Omental fat pad (tissue), 4 donors: Measurements from ENCODE around the gene AKNA. TPM values are rescaled to one million over a fixed set of nuclear protein-coding genes. Genes with fewer than 3 reads are reported as not detected.

Experiments
- ATAC-seq: fragments of 150-250 bp; one replicate; pipeline ENCODE4 v1.9.1; 2016; ENCODE audit warnings: mild to moderate bottlenecking, moderate library complexity; ENCODE audit not compliant: low FRiP score
- DNase-seq: peaks from one replicate; pipeline ENCODE4 v3.0.0-alpha.2; 2019; ENCODE audit warnings: low spot score
- total RNA-seq, 4 donors: library from RNA; depleted of rRNA; stranded (reverse); fragments of >200 nt; gene quantifications; one replicate each; pipeline ENCODE4 v1.1.0, GENCODE V29; 2016
- TF ChIP-seq, protein P1 (sequence below), 3 donors: fragments of 450-650 bp; IDR thresholded peaks; one replicate each; pipeline ENCODE4 v1.5.1; 2016 to 2017; ENCODE audit warnings: antibody characterized with exemption in 3 of 3, mild to moderate bottlenecking in 3 of 3, moderate library complexity in 2 of 3

AKNA gene
- total RNA-seq, 4 donors from 2014 or later: 22.6 to 86.1 (median 71.5) TPM

DNA sequence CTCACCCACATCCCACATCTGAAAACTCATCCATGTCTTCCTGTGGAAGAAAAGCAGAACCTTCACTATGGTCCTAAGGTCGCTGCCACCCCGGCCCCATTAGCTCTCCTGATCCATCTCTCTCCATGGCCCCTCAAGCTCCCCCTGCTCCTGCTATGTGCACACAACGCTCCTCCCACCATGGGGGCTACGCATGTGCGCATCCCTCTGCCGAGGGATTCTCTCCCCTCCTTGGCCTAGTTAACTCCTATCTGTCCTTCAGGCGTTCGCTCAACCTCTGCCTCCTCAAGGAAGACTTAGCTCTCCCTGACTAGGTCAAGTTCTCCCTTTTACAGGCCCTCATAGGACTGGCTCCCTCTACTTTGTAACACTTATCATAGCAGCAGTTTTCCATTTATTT lies 9.8 kb downstream of the AKNA start:
- TF ChIP-seq, protein P1, sequence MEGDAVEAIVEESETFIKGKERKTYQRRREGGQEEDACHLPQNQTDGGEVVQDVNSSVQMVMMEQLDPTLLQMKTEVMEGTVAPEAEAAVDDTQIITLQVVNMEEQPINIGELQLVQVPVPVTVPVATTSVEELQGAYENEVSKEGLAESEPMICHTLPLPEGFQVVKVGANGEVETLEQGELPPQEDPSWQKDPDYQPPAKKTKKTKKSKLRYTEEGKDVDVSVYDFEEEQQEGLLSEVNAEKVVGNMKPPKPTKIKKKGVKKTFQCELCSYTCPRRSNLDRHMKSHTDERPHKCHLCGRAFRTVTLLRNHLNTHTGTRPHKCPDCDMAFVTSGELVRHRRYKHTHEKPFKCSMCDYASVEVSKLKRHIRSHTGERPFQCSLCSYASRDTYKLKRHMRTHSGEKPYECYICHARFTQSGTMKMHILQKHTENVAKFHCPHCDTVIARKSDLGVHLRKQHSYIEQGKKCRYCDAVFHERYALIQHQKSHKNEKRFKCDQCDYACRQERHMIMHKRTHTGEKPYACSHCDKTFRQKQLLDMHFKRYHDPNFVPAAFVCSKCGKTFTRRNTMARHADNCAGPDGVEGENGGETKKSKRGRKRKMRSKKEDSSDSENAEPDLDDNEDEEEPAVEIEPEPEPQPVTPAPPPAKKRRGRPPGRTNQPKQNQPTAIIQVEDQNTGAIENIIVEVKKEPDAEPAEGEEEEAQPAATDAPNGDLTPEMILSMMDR (IDR thresholded peaks at IDR 0.05): no peak
- ATAC-seq (no peak), DNase-seq (no peak)

DNA sequence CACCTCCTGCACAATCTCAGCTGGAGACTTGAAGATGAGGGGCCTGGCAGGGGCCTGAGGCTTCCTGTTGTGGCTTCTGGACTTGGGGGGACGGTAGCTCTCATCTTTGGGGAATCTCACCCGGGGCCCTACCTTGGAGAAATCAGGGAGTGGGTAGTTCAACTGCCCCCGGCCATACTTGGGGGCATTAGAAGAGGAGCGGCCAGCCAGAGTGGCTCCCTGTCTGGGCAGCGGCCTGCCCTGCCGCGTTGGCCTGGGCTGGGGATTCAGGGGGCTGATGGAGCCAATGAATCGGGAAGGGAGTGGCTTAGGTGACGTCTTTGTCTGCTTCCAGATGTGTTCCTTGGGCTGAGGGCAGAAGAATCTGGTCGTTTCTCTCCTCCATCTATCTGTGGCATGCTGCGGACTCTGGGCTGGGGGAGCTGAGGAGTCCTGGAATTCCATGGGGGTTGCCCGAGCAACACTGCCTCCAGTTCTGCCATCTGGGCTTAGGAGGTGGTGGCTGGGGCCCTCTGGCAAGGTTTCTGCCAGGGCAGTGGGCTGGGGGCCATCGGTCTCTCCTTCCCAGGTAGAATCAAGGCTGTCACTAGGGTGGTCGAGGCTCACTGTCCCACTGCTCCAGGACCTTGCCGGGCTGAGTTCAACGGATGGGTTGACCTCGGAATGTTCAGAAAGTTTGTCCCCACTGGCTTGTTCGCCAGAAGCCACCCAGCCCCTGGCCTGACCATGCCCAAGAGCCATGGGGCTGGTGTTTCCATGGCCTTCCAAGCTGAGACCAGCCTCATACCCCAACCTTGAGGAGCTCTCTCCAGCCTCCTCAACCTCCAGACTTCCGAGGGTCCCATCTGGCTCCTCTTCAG lies 11.0 kb downstream of the AKNA start:
- DNase-seq (no peak), ATAC-seq (no peak)
- TF ChIP-seq, protein P1 (IDR thresholded peaks at IDR 0.05): no peak

DNA sequence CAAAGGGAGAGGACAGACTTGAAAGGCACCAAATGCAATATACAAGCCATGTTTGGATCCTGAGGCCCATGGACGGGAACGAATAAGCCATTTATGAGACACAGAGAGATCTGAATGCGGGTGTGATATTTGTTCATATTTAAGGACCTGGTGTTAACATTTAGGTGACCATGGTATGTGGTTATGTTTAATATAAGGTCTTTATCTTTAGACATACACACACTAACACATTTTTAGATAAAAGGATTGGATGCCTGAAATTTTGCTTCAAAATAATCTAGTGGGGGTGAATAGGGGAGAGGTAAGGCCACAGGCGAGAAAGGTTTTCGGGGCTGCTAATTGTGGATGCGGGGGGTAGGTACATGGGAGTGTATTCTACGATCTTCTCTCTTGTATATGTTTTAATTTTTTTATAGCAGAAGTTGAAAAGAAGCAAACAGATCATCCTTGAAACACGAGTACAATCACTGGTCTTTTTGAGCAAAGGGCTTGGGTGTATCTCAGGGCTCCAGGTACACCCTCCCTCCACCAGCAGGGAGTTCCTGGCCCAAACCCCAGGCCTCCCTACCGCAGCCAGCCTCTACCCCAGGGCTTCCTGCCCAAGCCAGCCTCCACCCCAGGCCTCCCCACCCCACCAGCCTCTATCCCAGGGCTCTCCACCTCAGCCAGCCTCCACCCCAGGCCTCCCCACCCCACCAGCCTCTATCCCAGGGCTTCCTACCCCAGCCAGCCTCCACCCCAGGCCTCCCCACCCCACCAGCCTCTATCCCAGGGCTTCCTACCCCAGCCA lies 12.2 kb downstream of the AKNA start:
- DNase-seq (no peak), ATAC-seq (no peak)
- TF ChIP-seq, protein P1 (IDR thresholded peaks at IDR 0.05): no peak

DNA sequence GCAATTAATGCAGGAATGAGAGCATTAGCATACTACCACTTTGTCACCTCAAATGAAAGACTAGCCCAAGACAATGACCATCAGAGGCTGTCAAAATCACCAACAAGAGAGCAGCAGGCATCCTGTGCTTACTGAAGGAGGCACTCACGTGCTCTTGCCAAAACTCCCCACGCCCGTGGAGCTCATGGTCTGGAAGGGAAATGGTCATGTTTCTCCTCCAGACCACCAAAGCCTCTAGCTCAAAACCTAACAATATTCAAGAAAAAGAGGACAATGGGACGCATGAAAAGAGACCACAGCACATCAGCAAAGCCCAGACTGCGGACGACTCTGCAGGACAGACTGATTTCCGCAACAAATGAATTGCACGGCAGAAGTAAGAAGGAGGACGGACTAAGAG lies 12.8 kb downstream of the AKNA start:
- DNase-seq (no peak), ATAC-seq (no peak)
- TF ChIP-seq, protein P1 (IDR thresholded peaks at IDR 0.05): no peak

DNA sequence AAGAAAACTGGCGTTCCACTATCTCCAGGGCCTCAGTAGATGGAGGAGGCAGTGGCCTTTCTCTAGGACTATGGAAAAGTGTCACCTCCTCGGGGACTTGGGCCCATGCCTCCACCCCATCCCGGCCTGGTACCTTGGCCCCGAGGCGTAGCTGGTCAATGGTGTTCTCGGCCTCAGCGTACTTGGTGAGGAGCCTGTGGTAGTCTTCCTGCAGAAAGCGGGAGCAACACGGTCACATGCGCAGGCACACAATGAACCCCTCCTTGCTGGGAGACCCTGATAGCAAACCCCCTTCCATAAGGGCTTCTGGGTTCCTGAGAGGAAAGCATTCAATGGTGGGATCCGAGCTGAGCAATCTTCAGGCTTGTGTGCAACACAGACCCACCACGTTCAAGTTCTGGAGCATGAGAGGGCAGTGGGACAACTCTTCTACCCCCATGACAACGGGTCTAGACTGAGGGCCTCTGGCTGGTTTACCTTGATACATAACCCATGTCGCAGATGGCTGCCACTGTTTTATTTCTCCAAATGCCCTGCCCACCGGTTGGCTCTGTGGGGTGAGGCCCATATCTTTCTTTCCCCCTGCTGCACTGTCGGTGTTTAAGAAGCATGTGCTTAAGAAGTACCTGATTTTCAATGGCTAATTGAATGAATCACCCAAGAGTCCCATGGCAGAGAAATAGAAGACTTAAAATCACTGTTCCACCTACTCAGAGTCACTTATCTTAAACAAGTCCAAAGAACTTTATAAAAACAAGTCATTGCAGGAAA lies 13.6 kb downstream of the AKNA start:
- DNase-seq (no peak), ATAC-seq (no peak)
- TF ChIP-seq, protein P1 (IDR thresholded peaks at IDR 0.05): no peak

DNA sequence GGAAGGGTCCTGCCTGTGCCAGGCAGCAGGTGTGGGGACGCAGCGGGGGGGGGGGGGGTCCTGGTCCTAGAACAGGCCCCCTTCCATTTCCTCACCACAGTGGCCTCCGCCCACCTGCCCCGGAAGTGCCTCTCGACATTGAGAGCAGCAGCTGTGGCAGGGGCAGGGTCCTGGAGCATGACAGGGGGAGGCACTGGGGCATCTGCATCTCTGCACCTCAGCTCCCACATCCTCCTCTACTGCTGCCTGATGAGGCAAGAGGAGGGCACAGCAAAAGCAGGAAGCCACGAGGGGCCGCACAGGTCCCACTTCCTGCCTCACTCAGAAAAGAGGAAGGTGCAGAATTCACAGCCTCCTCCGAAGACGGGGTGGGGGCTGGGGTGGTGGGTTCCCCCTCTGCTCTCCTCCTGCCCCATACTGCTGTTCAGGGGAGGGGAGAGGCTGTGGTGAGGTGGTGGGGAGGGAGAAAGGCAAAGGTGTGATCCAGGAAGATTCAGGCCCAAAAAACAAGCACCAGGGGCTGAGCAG lies 14.8 kb downstream of the AKNA start:
- TF ChIP-seq, protein P1 (IDR thresholded peaks at IDR 0.05): no peak
- DNase-seq (no peak), ATAC-seq (no peak)
